Kidney glomerular epithelial cell (primary cell): ENCODE results near the gene CROCC2.

Experiments
- DNase-seq: peaks from one replicate; lab custom pipeline; 2025; lab: John Stamatoyannopoulos, UW

CROCC2 gene

DNA sequence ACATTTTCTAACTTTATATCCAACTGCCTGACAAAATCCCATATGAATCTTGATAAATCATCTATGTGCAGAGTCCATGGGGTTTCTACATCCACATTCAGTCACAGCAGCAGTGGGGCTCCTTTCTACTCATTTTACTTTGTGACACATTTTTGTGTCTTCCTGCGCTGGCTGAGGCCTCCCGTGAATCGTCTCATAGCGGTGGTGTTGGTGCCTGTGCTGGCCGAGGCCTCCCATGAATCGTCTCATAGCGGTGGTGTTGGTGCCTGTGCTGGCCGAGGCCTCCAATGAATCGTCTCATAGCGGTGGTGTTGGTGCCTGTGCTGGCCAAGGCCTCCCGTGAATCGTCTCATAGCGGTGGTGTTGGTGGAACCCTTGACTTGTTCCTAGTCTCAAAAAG, 109.3 kb downstream of the CROCC2 start:
- no peak for DNase-seq

DNA sequence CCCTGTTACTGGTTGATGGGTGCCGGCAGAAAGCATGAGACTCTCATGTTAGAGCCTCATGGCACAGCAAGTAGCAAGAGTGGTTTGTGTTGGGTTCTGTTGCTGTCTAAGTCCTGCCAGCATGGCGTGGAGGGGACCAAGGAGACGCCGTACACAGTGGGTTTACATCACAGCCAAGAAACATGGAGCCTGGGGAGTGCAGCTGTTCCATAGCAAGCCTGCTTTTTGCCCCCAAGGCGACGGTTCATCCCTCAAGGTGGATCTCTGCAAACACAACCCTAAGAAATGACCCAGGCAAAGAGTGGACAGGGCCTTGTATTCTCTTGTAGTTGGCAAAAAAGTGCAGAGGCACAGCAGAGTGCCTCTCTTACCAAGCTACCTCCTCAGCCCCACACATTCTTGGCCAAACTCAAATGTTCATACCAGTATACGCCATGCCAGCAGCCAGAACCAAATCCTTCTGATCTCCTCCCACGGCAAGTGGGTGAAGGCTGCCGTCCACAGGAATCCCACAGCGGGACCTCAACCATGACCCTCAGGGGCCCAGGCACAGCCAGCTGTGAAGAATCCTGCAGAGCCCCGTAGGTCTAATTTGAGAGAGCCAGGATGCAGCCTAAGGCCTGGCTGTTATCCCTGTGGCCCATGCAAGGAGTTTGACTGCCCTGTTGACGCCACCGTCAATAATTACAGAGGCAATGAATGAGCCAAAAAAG, 111.2 kb downstream of the CROCC2 start:
- DNase-seq, result no peak

DNA sequence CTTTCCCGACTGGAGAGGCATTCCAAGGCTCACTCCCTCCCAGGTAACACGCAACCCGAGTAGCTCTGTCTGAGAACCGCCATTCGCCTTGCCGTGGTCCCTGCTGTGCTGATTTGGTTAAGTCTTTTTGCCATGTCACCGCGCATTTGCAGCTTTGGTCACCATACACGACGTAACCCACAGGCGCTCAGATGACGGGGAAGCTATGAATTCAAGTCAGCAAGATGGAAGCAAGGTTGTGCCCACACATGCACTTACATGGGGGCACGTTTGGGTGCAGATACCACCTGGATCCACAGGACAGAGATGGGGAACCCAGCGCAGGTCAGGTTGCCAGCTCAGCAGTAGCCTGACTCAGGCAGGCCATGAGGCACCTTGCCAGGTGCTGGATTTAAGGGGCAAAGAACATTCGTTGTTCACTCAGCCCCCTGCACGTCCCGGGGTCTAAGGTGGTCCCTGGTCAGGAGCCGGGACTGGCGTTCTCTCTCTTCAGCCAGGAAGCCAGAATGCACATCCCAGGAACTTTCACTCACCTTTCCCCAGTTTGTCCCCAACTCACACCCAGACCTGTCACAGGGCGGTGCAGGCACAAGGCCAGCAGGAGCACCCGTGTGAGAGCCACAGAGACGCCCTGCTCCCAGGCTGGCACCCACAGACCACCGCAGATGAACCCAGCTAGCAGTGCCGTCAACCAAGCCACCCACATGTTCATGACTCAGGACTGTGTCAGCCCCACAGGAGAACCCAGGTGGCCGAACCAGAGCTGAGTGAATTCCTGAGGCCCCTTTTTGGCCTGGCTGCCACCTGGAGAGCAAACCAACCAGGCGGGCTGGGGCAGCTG, 112.1 kb downstream of the CROCC2 start:
- no peak for DNase-seq

DNA sequence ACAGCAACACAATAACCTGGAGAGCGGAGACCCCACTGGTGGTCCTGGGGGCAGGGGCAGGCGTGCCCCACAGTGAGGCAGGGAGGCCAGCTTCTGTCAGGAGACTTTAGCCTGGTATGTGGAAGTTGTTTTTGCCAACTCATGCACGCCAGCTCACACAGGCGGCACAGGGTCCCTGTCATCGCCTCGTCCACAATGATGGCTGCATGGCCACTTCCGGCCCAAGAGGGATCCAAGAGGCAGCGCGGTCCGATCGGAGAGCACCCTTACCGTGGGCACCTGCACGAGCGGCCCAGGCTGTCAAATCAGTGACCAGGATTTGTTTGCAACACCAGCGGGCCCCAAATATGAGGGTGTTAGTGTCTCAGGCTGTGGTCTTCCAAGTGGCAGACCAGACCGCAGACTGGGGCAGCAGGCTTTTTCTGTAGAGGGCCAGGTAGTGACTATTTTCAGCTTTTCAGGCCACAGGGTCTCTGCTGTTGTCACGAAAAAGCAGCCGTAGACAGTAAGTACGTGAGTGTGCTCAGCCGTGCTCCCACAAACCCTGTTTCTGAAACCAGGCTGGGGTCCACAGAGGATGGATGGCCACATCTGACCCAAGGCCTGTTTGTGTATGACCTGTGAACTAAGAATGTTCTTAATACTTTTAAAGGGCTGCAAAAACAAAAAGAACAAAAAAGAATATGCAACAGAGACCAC, 113.5 kb downstream of the CROCC2 start:
- DNase-seq, result no peak

DNA sequence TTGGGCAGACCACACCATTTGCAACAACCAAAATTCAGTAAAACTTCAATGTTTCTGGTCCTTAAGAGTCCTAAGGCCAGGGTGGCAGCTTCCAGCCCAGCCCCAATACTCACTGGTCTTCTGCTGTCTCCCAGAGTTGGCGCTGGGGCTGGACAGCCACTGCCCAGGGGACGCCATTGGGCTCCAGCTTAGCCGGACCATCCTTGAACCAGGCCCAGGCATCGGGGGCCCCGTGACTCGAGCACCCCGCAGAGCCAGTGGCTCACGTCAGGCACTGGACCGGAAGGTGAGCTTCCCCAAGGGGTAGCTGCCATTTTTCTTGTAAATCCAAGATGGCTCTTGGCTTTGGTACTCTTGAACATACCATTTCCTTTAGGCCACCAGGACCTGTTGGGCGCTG, 114.1 kb downstream of the CROCC2 start:
- no peak for DNase-seq

DNA sequence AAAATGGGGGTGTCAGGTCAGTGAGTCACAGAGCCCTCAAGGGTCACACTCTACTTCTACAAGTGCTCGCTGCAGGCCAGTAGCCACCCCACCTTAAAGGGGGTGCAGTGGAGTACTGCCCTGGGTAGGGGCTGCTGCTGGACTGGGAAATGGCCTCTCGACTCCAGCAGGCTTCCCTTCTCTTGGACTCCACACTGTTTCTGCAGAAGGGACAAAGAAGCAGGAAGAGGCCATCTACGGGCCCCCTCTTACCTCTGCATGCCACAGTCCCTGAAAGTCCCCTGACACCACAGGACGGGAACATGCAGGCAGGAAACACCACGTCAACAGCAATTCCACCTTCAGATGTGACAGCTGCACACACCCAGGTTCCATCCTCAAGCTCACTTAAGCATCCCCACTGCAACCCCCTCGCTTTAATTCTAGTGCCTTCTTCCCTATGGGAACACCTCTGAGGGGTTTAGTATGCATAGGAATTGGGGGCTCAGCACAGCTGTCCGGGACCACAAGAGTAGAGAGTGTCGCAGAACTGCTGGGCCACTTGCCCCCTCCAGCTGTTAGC, 114.6 kb downstream of the CROCC2 start:
- no peak for DNase-seq

DNA sequence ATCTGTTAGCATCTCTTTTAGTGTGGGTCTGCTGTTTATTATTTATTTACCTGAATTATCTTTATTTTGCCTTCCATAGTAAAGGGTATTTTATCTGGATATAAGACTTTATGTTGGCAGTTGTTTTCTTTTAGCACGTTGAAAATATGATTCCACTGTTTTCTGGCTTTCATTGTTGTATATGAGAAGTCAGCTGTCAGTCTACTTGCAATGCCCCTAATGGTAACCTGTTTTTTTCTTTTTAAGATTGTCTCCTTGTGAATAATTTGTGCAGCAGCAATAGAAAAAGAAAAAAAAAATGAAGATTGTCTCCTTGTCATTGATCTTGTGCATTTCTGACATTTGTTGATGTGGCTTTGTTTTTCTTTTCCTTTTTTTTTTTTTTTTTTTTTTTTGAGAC, 119.5 kb downstream of the CROCC2 start:
- no peak for DNase-seq

DNA sequence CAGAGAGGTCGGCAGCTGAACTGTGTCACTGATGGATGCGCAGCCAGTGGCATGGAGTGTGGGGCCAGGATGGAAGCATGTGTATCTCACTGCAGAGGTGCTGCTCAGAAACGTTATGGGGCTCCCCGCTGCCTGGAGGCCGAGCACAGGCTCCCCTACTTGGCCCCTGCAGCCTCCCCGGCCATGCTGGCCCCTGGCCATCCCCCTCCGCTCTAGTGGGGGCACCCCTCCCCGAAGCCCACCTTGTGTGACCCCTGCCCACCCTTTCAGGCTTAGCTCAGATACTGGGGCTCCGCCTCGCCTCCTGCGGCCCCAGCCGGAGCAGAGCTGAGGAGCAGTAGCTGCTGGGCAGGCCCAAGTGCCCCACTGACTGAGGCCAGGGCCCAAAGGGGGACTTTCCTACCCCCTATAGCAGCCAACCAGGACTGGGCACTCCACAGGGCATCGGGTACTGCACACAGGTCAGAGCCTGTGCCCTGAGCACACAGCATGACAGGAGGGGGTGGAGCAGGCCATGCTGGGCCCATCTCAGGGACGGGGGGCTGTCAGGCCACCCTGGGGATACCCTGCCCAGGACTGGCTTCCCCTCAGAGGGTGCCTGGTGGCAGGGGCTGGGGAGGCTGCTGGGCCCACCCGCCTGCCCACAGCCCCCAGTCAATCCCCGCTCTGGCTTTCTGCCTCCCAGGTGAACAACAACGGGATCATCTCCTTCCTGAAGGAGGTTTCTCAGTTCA, 123.6 kb downstream of the CROCC2 start:
- DNase-seq, result no peak

DNA sequence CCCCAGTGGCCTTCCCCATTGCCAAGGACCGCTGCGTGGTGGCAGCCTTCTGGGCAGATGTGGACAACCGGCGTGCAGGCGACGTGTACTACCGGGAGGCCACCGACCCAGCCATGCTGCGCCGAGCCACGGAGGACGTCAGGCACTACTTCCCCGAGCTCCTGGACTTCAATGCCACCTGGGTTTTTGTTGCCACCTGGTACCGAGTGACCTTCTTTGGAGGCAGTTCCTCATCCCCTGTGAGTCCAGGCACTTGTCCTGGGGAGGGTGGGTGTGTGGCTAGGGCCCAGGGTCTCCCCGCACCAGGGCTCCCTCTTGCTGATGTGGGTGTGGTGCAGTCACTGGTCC, 124.2 kb downstream of the CROCC2 start:
- no peak for DNase-seq

DNA sequence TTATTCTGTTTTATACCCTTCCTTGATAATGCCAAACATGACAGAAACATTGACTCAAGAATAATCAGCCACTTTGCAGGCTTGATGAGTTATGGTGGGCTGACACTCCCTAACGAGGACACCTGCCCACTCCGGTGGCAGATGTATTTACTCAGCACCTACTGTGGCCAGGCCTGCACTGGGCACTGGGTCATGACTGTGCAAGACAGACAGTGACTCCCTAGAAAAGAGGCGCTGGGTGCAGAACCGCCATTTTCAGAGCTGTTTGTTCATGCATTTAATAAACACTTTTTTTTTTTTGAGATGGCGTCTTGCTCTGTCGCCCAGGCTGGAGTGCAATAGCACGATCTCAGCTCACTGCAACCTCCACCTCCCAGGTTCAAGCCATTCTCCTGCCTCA, 124.7 kb downstream of the CROCC2 start:
- DNase-seq, result no peak

DNA sequence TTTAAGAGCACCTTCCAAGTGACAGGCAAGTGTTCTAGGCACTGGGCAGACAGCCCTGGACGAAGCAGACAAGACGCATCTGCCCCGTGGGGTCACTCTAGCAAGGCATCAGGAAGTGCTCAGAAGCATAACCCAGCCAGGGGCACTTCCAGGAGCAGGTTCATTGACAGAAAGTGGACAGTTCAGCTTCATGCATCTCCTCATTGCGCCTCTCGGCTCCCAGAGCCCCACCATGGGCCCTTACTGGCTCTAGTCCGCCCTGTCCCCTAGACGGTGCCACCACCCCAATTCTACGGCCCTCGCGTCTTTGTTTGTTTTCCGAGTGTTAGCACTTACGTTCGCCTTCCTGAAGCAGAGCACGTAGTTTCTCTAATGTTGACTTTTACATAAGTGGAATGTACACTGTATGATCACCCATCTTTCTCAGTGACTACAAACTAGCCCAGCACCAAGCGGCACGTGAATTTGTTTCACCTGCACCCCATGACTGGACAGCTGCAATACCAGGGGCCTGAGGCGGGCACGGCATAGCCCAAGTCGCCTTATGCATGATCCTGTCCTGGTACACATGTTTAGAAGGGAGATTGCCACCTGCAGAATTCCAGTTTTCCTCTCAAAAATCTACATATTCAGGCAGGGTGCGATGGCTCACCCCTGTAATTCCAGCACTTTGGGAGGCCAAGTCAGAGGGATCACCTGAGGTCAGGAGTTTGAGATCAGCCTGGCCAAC, 125.5 kb downstream of the CROCC2 start:
- DNase-seq, result no peak

DNA sequence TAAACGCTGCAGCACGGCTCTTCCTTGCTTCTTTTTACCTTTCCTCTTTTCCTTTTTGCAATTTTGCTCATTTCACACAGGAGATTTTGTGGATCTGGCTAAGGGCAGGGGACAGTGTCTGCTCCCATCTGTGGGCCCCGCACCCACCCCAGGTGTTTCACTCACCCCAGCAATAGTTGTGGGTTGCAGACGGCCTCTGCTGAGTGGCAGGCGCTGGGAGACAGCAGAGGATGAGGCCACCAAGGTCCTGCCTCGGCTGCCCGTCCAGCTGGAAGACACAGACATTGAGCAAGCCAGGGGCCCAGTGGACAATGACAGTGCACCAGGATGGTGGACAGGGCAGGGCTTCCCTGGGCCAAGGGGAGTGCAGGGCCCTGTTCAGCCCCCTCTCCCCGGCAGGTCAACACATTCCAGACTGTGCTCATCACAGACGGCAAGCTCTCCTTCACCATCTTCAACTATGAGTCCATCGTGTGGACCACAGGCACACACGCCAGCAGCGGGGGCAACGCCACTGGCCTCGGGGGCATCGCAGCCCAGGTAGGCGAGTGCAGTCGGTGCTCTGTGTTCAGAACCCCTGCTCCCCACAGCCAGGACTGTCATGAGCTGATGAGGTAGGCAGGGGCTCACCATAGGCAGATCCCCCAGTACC, 127.3 kb downstream of the CROCC2 start:
- DNase-seq, result no peak

DNA sequence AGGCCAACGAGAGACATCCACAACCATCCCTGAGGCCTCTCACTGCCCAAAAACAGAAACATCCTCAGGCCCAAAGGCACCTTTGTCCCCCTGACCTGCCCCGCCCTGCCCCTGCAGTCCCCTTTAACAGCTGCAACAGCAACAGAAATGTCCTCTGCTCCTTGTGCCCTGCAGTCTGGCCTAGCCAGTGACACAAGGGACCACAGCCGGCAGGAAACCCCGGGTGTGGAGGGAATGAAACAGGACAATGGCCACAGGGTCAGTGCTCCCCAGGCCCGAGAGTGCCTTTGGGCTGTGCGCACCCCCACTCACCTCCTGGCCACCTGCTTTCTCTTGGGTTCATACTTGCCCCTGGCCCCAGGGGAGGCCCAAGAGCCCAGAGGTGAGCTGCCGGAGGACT, 127.9 kb downstream of the CROCC2 start:
- no peak for DNase-seq

DNA sequence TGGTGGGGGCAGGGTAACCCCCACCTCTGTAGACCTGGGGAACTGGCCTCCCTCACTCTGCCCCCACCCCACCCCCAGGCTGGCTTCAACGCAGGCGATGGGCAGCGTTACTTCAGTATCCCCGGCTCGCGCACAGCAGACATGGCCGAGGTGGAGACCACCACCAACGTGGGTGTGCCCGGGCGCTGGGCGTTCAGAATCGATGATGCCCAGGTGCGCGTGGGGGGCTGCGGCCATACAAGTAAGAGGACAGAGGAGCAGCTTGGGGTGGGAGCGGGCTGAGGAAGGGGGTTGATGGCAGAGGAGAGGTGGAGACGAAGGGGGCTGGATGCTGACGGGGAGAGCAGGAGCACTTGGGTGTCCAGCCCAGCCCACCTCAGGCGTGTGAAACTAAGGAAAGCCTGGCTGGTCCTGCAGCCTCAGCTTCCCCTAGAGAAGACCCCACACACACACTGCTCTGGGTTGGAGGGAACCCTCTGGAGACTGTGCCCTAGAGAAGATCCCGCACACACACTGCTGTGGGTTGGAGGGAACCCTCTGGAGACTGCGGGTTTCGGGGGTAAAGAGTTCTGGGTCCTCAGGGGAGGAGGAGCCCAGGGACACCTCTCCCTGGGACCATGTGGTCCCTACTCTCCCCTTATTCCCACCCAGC, 128.5 kb downstream of the CROCC2 start:
- no peak for DNase-seq

DNA sequence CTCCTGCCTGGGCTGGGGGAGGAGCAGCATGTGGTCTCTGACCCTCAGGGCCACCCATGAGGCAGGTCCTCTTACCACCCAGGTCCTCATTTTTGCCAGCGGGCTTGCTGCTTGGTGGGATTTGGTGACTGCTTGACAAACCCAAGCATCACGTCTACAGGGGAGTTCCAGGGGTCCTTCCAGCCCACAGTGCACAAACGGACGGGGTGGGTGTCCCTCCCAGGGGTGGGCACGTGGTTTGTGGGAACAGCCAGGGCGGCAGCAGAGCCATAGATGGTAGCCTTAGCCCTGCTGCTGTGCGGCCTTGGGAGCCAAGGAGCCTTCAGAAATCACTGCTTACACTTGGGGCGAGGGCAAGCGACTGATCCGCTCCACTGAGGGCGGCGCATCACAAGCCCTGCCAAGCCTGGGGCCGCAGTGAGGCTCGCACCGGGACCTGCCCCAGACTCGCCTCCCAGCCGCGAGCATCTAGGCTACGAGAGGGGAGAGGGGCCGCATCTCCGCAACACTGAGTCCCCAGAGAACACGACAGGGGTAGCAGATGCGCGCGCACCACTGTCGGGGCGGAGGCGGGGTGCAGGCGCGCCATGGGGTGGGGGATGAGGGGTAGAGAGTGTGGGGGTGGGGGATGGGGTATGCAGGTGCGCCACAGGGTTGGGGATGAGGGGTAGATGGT, 129.1 kb downstream of the CROCC2 start:
- DNase-seq, result no peak

DNA sequence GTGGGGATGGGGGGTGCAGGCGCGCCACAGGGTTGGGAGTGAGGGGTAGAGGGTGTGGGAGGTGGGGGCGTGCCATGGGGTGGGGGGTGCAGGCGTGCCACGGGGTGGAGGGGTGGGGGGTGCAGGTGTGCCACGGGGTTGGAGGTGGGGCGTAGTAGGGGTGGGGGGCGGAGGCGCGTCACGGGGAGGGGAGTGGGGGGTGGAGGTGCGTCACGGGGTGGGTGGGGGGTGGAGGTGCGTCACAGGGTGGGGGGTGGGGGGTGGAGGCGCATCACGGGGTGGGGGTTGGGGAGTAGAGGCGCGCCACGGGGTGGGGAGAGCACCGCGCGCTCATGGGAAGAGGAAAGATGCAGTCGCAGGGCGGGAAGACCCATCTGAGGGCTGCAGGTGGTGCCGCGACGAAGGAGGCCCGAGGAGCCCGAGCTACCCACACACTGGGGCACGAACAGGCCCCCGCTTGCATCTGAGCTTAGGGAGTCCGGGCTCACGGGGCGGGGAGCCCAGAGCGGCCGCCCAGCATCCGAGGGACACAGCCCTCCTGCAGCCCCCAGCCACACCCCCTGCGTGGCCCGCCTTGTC, 129.8 kb downstream of the CROCC2 start:
- no peak for DNase-seq

DNA sequence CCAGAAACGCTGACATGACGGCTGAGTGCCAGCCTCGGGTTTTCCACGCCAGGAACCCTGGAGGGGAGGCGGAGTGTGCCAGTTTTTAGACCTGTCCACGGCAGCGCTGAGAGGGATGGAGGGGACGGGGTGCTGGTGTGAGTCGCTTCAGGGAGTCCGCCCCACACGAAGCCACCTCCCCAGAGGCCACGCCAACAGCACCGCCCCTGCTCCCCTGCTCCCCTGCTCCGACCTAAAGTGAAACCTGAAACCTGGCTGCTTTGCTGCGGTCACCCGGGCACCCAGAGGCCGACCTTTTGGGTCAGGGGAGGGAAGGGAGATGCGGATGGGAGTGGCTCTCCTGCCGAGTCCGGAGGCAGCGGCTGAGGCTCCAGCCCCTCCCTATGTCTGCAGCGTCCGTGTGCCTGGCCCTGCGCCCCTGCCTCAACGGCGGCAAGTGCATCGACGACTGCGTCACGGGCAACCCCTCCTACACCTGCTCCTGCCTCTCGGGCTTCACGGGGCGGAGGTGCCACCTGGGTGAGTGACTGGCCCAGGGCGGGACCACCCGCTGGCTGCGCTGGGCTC, 130.3 kb downstream of the CROCC2 start:
- no peak for DNase-seq

DNA sequence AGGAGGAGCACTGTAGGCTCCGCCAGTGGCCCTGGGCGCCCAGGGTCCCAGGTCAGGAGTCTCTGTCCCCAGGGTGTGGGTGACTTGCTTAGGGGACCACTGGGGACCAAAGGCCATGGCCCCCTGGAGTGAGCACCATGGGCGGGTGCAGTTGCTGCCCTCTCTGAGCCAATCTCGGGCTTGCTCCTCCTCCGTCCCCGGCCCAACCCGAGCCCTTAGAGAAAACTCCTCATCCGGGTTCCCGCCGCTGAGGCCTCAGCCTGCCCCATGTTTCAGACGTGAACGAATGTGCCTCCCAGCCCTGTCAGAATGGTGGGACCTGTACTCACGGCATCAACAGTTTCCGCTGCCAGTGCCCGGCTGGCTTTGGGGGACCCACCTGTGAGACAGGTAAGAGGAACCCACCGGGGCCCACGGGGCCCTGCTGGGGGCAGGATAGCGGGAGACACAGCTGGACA, 130.9 kb downstream of the CROCC2 start:
- no peak for DNase-seq

DNA sequence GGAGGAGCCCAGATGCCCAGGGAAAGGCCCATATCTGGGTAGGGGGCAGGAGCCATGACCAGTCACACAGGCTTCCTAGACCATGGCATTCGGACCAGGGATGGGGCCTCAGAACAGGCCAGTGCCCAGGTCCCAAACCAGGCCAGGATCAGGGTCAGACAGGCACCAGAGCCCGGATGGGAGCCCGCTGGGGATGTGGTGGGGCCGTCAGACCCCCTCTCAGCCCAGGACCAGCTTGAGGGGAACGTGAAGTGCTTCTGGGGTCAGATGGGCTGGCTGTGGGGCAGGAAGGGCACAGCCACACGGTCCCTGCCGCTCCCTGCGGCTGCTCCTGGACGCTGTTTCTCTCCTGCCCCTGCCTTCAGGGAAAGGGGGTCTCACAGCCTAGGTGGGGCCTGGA, 131.4 kb downstream of the CROCC2 start:
- DNase-seq, result no peak
